ENCODE results near the gene SETD3.

SETD3 gene

GRCh38 chr14:99401211-99401610 lies 79.4 kb downstream of the SETD3 start:
- no peaks in the 10 kb centered on the region for H3K4me1 ChIP-seq (ENCODE audit: insufficient read depth, poor library complexity, severe bottlenecking)
- no peak overlapping the region for H3K27ac ChIP-seq (ENCODE audit: poor library complexity, severe bottlenecking)
- no peaks in the 10 kb centered on the region for H3K9me3 ChIP-seq (ENCODE audit: severe bottlenecking)
- no peak overlapping the region for H3K4me3 ChIP-seq (ENCODE audit: severe bottlenecking)
- no peak for ATAC-seq (ENCODE audit: low read depth)
- H3K36me3 ChIP-seq (ENCODE audit: low read depth): peaks cover 71% of the 10 kb centered on the region
- no peak for TF ChIP-seq CTCF (IDR thresholded peaks at IDR 0.05; ENCODE audit: poor library complexity, severe bottlenecking)
- DNase-seq (ENCODE audit: low spot score): no peak
- no peaks in the 10 kb centered on the region for H3K27me3 ChIP-seq (ENCODE audit: insufficient read depth, poor library complexity, severe bottlenecking)

DNA sequence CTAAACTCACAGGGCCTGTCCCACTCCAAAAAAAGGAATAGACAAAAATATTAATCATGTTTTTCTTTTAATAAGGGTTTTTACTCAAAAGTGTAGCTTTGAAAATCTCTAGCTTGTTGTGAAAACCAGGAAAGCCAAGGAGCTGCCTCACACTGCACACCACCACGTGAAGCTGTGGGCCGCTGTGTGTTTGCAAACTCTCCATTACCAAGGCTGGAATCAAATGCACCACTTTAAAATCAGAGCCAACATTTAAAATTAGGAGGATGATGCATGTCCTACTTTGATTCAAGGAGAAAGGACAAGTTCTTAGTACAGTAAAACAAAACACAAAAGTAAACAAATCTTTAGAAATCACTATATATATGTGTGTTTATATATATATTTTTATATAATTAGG lies 83.0 kb downstream of the SETD3 start:
- no peak overlapping the region for H3K27ac ChIP-seq (ENCODE audit: poor library complexity, severe bottlenecking)
- no peak for TF ChIP-seq CTCF (IDR thresholded peaks at IDR 0.05; ENCODE audit: poor library complexity, severe bottlenecking)
- no peaks in the 10 kb centered on the region for H3K9me3 ChIP-seq (ENCODE audit: severe bottlenecking)
- ATAC-seq (ENCODE audit: low read depth) (no peak), DNase-seq (ENCODE audit: low spot score) (no peak)
- H3K27me3 ChIP-seq (ENCODE audit: insufficient read depth, poor library complexity, severe bottlenecking): no peaks in the 10 kb centered on the region
- H3K36me3 ChIP-seq (ENCODE audit: low read depth): peaks cover 44% of the 10 kb centered on the region
- H3K4me3 ChIP-seq (ENCODE audit: severe bottlenecking): no peak overlapping the region
- H3K4me1 ChIP-seq (ENCODE audit: insufficient read depth, poor library complexity, severe bottlenecking): no peaks in the 10 kb centered on the region

DNA sequence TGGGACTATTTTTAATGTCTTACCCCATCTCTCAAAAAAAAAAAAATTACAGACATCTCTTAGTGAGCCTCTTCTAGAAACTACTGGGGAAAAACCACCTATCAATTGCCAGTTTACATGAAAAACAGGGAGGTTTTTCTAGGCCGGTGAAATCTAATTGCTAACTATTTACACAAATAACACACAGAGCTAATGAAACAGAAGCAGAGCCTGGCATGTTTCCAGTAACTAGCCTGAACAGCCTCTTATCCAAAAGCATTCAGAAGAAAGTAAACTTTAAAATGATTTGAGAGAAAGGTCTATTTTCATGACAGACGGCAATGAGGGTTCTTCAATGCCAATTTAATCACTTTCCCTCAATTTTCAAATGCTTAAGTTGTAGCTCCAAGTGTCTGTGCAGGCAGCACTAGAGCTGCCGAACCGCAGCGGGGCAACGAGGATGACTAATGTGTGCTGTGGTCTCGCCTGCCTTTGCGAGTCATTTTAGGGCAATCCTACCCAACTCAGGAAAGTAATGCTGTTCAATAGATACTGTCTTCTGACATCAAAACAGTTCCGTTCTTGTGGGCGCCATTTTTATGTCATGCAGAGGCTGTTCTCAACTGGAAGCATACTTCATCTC lies 84.6 kb downstream of the SETD3 start:
- Histone ChIP-seq H3K27me3 (ENCODE audit: insufficient read depth, poor library complexity, severe bottlenecking) (no peaks in the 10 kb centered on the region), H3K4me1 (ENCODE audit: insufficient read depth, poor library complexity, severe bottlenecking) (no peaks in the 10 kb centered on the region), H3K9me3 (ENCODE audit: severe bottlenecking) (no peaks in the 10 kb centered on the region), H3K4me3 (ENCODE audit: severe bottlenecking) (no peak overlapping the region), H3K36me3 (ENCODE audit: low read depth) (peaks cover 37% of the 10 kb centered on the region), H3K27ac (ENCODE audit: poor library complexity, severe bottlenecking) (no peak overlapping the region)
- TF ChIP-seq CTCF (IDR thresholded peaks at IDR 0.05; ENCODE audit: poor library complexity, severe bottlenecking): no peak
- ATAC-seq (ENCODE audit: low read depth) (peak; percentile 74), DNase-seq (ENCODE audit: low spot score) (no peak)

DNA sequence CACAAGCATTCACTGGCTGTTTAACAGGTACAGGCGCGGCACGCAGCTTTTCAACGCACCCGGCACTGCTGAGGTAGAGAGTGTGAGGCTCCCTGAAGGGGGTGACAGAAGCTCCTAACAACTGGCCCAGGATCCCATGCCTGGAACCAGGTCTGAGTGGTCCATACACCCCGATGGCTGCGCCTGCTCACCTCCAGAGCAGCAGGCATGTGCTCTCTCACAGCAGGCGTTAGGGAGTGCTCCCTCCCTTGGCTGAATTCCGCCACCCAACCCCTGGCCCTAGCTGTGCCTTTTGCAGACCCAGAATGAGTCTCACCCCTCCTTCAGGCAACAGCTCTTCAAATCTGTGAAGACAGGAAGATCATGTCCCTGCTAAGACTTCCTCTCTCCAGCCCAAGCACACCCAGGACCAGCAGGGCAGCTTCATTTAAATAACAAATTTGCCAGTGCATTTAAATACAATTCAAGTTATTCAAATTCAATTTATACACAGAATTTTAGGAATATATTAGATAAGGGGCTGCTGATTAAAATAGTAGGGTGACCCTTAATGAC lies 86.0 kb downstream of the SETD3 start:
- Histone ChIP-seq H3K27ac (ENCODE audit: poor library complexity, severe bottlenecking) (no peak overlapping the region), H3K4me1 (ENCODE audit: insufficient read depth, poor library complexity, severe bottlenecking) (no peaks in the 10 kb centered on the region), H3K4me3 (ENCODE audit: severe bottlenecking) (no peak overlapping the region), H3K36me3 (ENCODE audit: low read depth) (peaks cover 24% of the 10 kb centered on the region), H3K9me3 (ENCODE audit: severe bottlenecking) (no peaks in the 10 kb centered on the region), H3K27me3 (ENCODE audit: insufficient read depth, poor library complexity, severe bottlenecking) (no peaks in the 10 kb centered on the region)
- no peak for TF ChIP-seq CTCF (IDR thresholded peaks at IDR 0.05; ENCODE audit: poor library complexity, severe bottlenecking)
- no peak for DNase-seq (ENCODE audit: low spot score)
- ATAC-seq (ENCODE audit: low read depth): no peak

DNA sequence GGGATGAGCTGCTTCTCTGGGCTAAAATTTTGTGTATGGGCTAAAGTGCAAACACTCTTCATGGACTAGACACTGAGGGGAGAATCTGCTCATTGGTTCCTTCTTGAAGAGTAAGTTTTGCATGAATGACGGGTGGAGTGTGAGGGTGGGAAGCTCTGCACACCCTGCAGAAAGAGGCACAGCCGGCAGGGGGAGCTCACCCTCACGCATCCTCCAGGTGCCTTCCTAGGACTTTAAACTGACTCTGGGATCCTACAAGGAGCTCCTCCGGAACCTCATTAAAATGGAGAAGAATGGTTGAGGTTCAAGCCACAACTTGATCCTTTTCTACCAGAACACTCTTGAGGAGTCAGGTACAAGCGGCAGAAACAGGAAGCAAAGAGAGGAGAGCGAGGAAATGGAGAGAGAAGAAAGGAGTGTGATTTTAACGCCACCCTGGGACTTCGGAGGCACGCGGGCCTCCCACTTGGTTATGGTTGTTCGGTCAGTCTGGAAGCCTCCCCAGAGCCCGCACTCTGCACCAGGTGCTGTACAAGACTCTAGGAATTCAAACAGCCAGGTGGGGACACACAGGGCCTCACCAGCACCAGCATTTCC lies 87.5 kb downstream of the SETD3 start:
- H3K4me3 ChIP-seq (ENCODE audit: severe bottlenecking): no peak overlapping the region
- peaks cover 10% of the 10 kb centered on the region for H3K36me3 ChIP-seq (ENCODE audit: low read depth)
- no peaks in the 10 kb centered on the region for H3K27me3 ChIP-seq (ENCODE audit: insufficient read depth, poor library complexity, severe bottlenecking)
- TF ChIP-seq CTCF (IDR thresholded peaks at IDR 0.05; ENCODE audit: poor library complexity, severe bottlenecking): peak; percentile 87
- ATAC-seq (ENCODE audit: low read depth) (peak; percentile 66; the same call in 2 of the 3 replicates), DNase-seq (ENCODE audit: low spot score) (no peak)
- H3K4me1 ChIP-seq (ENCODE audit: insufficient read depth, poor library complexity, severe bottlenecking): no peaks in the 10 kb centered on the region
- H3K9me3 ChIP-seq (ENCODE audit: severe bottlenecking): no peaks in the 10 kb centered on the region
- H3K27ac ChIP-seq (ENCODE audit: poor library complexity, severe bottlenecking): no peak overlapping the region
